ENCODE results near the gene TRIM7. TPM values are rescaled to one million over a fixed set of nuclear protein-coding genes. Genes with fewer than 3 reads are reported as not detected.

The TRIM7 gene
- total and polyA plus RNA-seq, 9 of the 15 experiments (the other 6 are each of a cell fraction or from before 2014, with no cell fraction given) = 2.6 to 14.9 (median 8.9) TPM

DNA sequence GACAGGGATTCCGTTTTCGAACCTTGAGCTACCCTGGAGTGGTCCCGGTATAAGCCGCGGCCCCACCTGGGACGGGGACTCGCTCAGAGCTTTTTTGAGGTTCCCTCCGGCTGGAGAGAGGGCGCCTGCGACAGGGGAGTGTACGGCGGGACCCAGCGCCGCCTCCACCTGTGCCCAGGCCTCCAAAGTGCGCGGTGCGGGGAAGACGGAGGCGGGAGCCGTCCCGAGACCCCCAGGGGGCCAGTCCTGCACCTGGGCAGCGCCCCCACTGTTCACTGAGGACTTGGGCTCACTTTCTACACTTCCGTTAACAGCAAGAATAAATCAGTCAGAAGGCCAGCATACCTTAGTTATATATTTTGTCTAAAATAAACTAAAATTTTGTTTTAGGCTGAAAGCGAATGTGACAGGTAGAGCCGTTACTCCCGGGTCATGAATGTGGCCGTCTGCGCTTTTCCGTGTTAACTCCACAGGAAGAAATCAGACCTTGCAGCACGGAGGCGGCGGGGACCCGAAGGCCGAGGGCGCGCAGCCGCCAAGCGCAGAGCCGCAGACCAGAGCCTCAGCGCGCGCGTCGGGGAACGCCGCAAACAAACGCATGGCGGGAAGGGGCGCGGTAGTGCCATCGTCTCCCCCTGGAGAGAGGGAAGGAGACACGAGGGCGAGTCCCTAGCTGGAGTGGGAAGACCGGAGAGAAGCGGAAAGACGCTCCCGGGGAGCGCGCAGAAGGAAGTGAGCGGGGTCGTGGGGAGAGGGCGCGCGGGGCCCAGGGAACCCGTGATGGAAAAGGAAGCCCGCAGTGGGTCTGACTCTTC, 14.1 kb downstream of the TRIM7 start (continued):
- TF ChIP-seq, protein P1, sequence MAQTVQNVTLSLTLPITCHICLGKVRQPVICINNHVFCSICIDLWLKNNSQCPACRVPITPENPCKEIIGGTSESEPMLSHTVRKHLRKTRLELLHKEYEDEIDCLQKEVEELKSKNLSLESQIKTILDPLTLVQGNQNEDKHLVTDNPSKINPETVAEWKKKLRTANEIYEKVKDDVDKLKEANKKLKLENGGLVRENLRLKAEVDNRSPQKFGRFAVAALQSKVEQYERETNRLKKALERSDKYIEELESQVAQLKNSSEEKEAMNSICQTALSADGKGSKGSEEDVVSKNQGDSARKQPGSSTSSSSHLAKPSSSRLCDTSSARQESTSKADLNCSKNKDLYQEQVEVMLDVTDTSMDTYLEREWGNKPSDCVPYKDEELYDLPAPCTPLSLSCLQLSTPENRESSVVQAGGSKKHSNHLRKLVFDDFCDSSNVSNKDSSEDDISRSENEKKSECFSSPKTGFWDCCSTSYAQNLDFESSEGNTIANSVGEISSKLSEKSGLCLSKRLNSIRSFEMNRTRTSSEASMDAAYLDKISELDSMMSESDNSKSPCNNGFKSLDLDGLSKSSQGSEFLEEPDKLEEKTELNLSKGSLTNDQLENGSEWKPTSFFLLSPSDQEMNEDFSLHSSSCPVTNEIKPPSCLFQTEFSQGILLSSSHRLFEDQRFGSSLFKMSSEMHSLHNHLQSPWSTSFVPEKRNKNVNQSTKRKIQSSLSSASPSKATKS (CRISPR knock-in tag; IDR thresholded peaks at IDR 0.05) = no peak
- no peak for TF ChIP-seq EGR1 (conservative IDR thresholded peaks at IDR 0.05)
- TF ChIP-seq ZNF717 (CRISPR knock-in tag; IDR thresholded peaks at IDR 0.05) = no peak
- TF ChIP-seq FOXK2 (conservative IDR thresholded peaks at IDR 0.05 in 1 of 2, IDR thresholded peaks at IDR 0.05 in 1 of 2; ENCODE audit: low read depth in 2 of 2) = no peak
- TF ChIP-seq ZNF408 (CRISPR knock-in tag; IDR thresholded peaks at IDR 0.05; ENCODE audit: low read depth) = no peak
- TF ChIP-seq MTA1 (IDR thresholded peaks at IDR 0.05; ENCODE audit: borderline replicate concordance) = no peak
- no peak for TF ChIP-seq TFAM (CRISPR knock-in tag; conservative IDR thresholded peaks at IDR 0.05)
- TF ChIP-seq, protein P2, sequence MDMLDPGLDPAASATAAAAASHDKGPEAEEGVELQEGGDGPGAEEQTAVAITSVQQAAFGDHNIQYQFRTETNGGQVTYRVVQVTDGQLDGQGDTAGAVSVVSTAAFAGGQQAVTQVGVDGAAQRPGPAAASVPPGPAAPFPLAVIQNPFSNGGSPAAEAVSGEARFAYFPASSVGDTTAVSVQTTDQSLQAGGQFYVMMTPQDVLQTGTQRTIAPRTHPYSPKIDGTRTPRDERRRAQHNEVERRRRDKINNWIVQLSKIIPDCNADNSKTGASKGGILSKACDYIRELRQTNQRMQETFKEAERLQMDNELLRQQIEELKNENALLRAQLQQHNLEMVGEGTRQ (CRISPR knock-in tag; IDR thresholded peaks at IDR 0.05) = no peak
- TF ChIP-seq, protein P3, sequence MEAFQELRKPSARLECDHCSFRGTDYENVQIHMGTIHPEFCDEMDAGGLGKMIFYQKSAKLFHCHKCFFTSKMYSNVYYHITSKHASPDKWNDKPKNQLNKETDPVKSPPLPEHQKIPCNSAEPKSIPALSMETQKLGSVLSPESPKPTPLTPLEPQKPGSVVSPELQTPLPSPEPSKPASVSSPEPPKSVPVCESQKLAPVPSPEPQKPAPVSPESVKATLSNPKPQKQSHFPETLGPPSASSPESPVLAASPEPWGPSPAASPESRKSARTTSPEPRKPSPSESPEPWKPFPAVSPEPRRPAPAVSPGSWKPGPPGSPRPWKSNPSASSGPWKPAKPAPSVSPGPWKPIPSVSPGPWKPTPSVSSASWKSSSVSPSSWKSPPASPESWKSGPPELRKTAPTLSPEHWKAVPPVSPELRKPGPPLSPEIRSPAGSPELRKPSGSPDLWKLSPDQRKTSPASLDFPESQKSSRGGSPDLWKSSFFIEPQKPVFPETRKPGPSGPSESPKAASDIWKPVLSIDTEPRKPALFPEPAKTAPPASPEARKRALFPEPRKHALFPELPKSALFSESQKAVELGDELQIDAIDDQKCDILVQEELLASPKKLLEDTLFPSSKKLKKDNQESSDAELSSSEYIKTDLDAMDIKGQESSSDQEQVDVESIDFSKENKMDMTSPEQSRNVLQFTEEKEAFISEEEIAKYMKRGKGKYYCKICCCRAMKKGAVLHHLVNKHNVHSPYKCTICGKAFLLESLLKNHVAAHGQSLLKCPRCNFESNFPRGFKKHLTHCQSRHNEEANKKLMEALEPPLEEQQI (IDR thresholded peaks at IDR 0.05) = no peak
- TF ChIP-seq MXI1 (IDR thresholded peaks at IDR 0.05; ENCODE audit: low read depth, low read length) = no peak
- no peak for TF ChIP-seq CHD4 (IDR thresholded peaks at IDR 0.05; ENCODE audit: insufficient read depth, insufficient replicate concordance, low read depth, low read length, poor library complexity, severe bottlenecking)
- TF ChIP-seq, protein P4, sequence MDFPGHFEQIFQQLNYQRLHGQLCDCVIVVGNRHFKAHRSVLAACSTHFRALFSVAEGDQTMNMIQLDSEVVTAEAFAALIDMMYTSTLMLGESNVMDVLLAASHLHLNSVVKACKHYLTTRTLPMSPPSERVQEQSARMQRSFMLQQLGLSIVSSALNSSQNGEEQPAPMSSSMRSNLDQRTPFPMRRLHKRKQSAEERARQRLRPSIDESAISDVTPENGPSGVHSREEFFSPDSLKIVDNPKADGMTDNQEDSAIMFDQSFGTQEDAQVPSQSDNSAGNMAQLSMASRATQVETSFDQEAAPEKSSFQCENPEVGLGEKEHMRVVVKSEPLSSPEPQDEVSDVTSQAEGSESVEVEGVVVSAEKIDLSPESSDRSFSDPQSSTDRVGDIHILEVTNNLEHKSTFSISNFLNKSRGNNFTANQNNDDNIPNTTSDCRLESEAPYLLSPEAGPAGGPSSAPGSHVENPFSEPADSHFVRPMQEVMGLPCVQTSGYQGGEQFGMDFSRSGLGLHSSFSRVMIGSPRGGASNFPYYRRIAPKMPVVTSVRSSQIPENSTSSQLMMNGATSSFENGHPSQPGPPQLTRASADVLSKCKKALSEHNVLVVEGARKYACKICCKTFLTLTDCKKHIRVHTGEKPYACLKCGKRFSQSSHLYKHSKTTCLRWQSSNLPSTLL (IDR thresholded peaks at IDR 0.05) = no peak
- TF ChIP-seq, protein P5, sequence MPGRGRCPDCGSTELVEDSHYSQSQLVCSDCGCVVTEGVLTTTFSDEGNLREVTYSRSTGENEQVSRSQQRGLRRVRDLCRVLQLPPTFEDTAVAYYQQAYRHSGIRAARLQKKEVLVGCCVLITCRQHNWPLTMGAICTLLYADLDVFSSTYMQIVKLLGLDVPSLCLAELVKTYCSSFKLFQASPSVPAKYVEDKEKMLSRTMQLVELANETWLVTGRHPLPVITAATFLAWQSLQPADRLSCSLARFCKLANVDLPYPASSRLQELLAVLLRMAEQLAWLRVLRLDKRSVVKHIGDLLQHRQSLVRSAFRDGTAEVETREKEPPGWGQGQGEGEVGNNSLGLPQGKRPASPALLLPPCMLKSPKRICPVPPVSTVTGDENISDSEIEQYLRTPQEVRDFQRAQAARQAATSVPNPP (IDR thresholded peaks at IDR 0.05; ENCODE audit: borderline replicate concordance, insufficient read depth, insufficient read length) = no peak
- no peak for TF ChIP-seq PHB2 (IDR thresholded peaks at IDR 0.05; ENCODE audit: low read depth)
- no peak for TF ChIP-seq ZNF696 (CRISPR knock-in tag; conservative IDR thresholded peaks at IDR 0.05)
- TF ChIP-seq CEBPB (tag; IDR thresholded peaks at IDR 0.05) = no peak
- TF ChIP-seq, protein P6, sequence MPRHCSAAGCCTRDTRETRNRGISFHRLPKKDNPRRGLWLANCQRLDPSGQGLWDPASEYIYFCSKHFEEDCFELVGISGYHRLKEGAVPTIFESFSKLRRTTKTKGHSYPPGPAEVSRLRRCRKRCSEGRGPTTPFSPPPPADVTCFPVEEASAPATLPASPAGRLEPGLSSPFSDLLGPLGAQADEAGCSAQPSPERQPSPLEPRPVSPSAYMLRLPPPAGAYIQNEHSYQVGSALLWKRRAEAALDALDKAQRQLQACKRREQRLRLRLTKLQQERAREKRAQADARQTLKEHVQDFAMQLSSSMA (CRISPR knock-in tag; IDR thresholded peaks at IDR 0.05) = no peak
- TF ChIP-seq MAFF (IDR thresholded peaks at IDR 0.05; ENCODE audit: low read length) = no peak
- no peak for TF ChIP-seq ZNF134 (CRISPR knock-in tag; conservative IDR thresholded peaks at IDR 0.05)
